IMR-90 (cell line): ENCODE data around the gene FXYD6.

Source experiments
- CEBPB ChIP-seq: IDR thresholded peaks from 2 replicates; pipeline ENCODE4 v1.6.1; 2012; ENCODE audit warnings: low read depth, low read length, improper control_type of control experiment
- CHD1 ChIP-seq: IDR thresholded peaks from 2 replicates; pipeline ENCODE4 v1.6.1; 2012; ENCODE audit warnings: low read depth, low read length, improper control_type of control experiment
- CTCF ChIP-seq: conservative IDR thresholded peaks from 2 replicates; pipeline ENCODE4 v1.5.1; 2012; ENCODE audit warnings: mild to moderate bottlenecking, low read depth, low read length, improper control_type of control experiment
- MAFK ChIP-seq: IDR thresholded peaks from 2 replicates; pipeline ENCODE4 v1.6.1; 2012; ENCODE audit warnings: low read depth, low read length, improper control_type of control experiment
- RAD21 ChIP-seq: IDR thresholded peaks from 2 replicates; pipeline ENCODE4 v1.6.1; 2012; ENCODE audit warnings: low read length, improper control_type of control experiment
- USF2 ChIP-seq: fragments of 150-350 bp; IDR thresholded peaks from 2 replicates; pipeline ENCODE4 v1.6.1; 2017; ENCODE audit warnings: mild to moderate bottlenecking, antibody characterized with exemption, low read length, low read depth

GRCh38 chr11:117892651-117893050 is 16.2 kb upstream of the FXYD6 start:
- TF ChIP-seq CHD1 = no peak
- no peak for TF ChIP-seq CTCF
- TF ChIP-seq MAFK = no peak
- TF ChIP-seq USF2 = no peak
- TF ChIP-seq CEBPB = no peak
- TF ChIP-seq RAD21 = no peak
